Measurements from ENCODE around the gene TLCD5.

Gene TLCD5

GRCh38 chr11:120288021-120288420, 37.1 kb upstream of the TLCD5 start:
- TF ChIP-seq ZFX (IDR thresholded peaks at IDR 0.05) (no peak), CTCF (conservative IDR thresholded peaks at IDR 0.05) (no peak)
- H3K27ac ChIP-seq, result no peak overlapping the region

- no peak overlapping the region for H3K27ac ChIP-seq
- no peak for TF ChIP-seq ZFX (IDR thresholded peaks at IDR 0.05)
- no peak for TF ChIP-seq CTCF (conservative IDR thresholded peaks at IDR 0.05)
Observed at GRCh38 chr11:120289426-120289825, 35.7 kb upstream of the TLCD5 start.

- TF ChIP-seq ZFX (IDR thresholded peaks at IDR 0.05), result no peak
- no peak for TF ChIP-seq CTCF (conservative IDR thresholded peaks at IDR 0.05)
- no peak overlapping the region for H3K27ac ChIP-seq
Observed at GRCh38 chr11:120290956-120291355, 34.1 kb upstream of the TLCD5 start.

- no peak for TF ChIP-seq ZFX (IDR thresholded peaks at IDR 0.05)
- TF ChIP-seq CTCF (conservative IDR thresholded peaks at IDR 0.05), result no peak
- no peak overlapping the region for H3K27ac ChIP-seq
Observed at GRCh38 chr11:120293038-120293800, 31.9 kb upstream of the TLCD5 start.

- no peak for TF ChIP-seq CTCF (conservative IDR thresholded peaks at IDR 0.05)
- TF ChIP-seq ZFX (IDR thresholded peaks at IDR 0.05), result no peak
Observed at GRCh38 chr11:120294096-120294495, 31.0 kb upstream of the TLCD5 start.

GRCh38 chr11:120295099-120295498, 30.0 kb upstream of the TLCD5 start:
- TF ChIP-seq CTCF (conservative IDR thresholded peaks at IDR 0.05) (no peak), ZFX (IDR thresholded peaks at IDR 0.05) (no peak)
- H3K27ac ChIP-seq, result no peak overlapping the region

More at GRCh38 chr11:120294096-120294495, 31.0 kb upstream of the TLCD5 start:
- no peak overlapping the region for H3K27ac ChIP-seq

- H3K27ac ChIP-seq, result no peak overlapping the region
- no peak for TF ChIP-seq CTCF (conservative IDR thresholded peaks at IDR 0.05)
- no peak for TF ChIP-seq ZFX (IDR thresholded peaks at IDR 0.05)
Observed at GRCh38 chr11:120296554-120296953, 28.5 kb upstream of the TLCD5 start.

Measured in C4-2B (cell line).